ENCODE measurements around the gene GTF2IRD1.

- no peak for TF ChIP-seq ZNF232 (CRISPR knock-in tag; IDR thresholded peaks at IDR 0.05)
- TF ChIP-seq PRDM15 (CRISPR knock-in tag; IDR thresholded peaks at IDR 0.05) = no peak
- TF ChIP-seq USF2 (CRISPR knock-in tag; IDR thresholded peaks at IDR 0.05) = no peak
- no peak for TF ChIP-seq NR3C1 (CRISPR knock-in tag; conservative IDR thresholded peaks at IDR 0.05; ENCODE audit: low read depth)
- TF ChIP-seq CTCF (IDR thresholded peaks at IDR 0.05) = no peak
These were observed 73.1 kb downstream of the GTF2IRD1 start for GRCh38 chr7:74526780-74527179.
